HepG2 (cell line): ENCODE results near the gene TIGD6. TPM values are rescaled to one million over a fixed set of nuclear protein-coding genes. Genes with fewer than 3 reads are reported as not detected.

ENCODE experiments used
- ATF7-NPFF ChIP-seq: sonication (generic); formaldehyde crosslinking; IDR thresholded peaks from 2 replicates; pipeline ENCODE4 v1.8.1; 2023; ENCODE audit warnings: mild to moderate bottlenecking, low read depth, missing genetic modification reagents, moderate library complexity
- CAMTA2 ChIP-seq: sonication (generic); formaldehyde crosslinking; IDR thresholded peaks from 2 replicates; pipeline ENCODE4 v1.4.0; 2020; ENCODE audit warnings: mild to moderate bottlenecking, missing genetic modification reagents, borderline replicate concordance
- CSRNP1 ChIP-seq: sonication (generic); formaldehyde crosslinking; IDR thresholded peaks from 2 replicates; pipeline ENCODE4 v1.8.1; 2023; ENCODE audit warnings: mild to moderate bottlenecking, missing genetic modification reagents
- NONO ChIP-seq, 2 experiments: fragments of 450-650 bp in 1 of 2; sonication (generic) in 1 of 2; formaldehyde crosslinking in 1 of 2; IDR thresholded peaks in 1 of 2; conservative IDR thresholded peaks in 1 of 2; 2 replicates each; pipeline versions ENCODE4 v1.6.1 to v1.8.0; 2017 to 2022; ENCODE audit warnings: mild to moderate bottlenecking in 1 of 2, missing genetic modification reagents in 1 of 2, moderate library complexity in 1 of 2
- PAWR ChIP-seq: sonication (generic); formaldehyde crosslinking; IDR thresholded peaks from 2 replicates; pipeline ENCODE4 v1.4.0; 2020; ENCODE audit warnings: missing genetic modification reagents, mild to moderate bottlenecking, borderline replicate concordance
- SKIL ChIP-seq: sonication (generic); formaldehyde crosslinking; IDR thresholded peaks from 2 replicates; pipeline ENCODE4 v1.8.0; 2022; ENCODE audit warnings: missing genetic modification reagents, mild to moderate bottlenecking, moderate library complexity, borderline replicate concordance
- ZBTB33 ChIP-seq: sonication (generic); formaldehyde crosslinking; IDR thresholded peaks from 2 replicates; pipeline ENCODE4 v1.4.0; 2020; ENCODE audit warnings: missing genetic modification reagents
- ZMAT3 ChIP-seq: sonication (generic); formaldehyde crosslinking; conservative IDR thresholded peaks from 2 replicates; pipeline ENCODE4 v1.7.0; 2021; ENCODE audit warnings: missing genetic modification reagents
- ZNF12 ChIP-seq: sonication (generic); formaldehyde crosslinking; IDR thresholded peaks from 2 replicates; pipeline ENCODE4 v1.5.0; 2020; ENCODE audit warnings: missing genetic modification reagents
- ZNF121 ChIP-seq: sonication (generic); formaldehyde crosslinking; IDR thresholded peaks from 2 replicates; pipeline ENCODE4 v1.5.0; 2020; ENCODE audit warnings: mild to moderate bottlenecking, missing genetic modification reagents
- ZNF280D ChIP-seq: sonication (generic); formaldehyde crosslinking; IDR thresholded peaks from 2 replicates; pipeline ENCODE4 v1.5.1; 2020; ENCODE audit warnings: mild to moderate bottlenecking, missing genetic modification reagents
- ZNF317 ChIP-seq: sonication (generic); formaldehyde crosslinking; IDR thresholded peaks from 2 replicates; pipeline ENCODE4 v1.5.0; 2020; ENCODE audit warnings: mild to moderate bottlenecking, missing genetic modification reagents
- ZNF547 ChIP-seq: sonication (generic); formaldehyde crosslinking; IDR thresholded peaks from 2 replicates; pipeline ENCODE4 v1.5.1; 2020; ENCODE audit warnings: mild to moderate bottlenecking, missing genetic modification reagents
- ZNF740 ChIP-seq: sonication (generic); formaldehyde crosslinking; IDR thresholded peaks from 2 replicates; pipeline ENCODE4 v1.4.0; 2020; ENCODE audit warnings: missing genetic modification reagents
- ZNF768 ChIP-seq: sonication (generic); formaldehyde crosslinking; IDR thresholded peaks from 2 replicates; pipeline ENCODE4 v1.4.0; 2020; ENCODE audit warnings: missing genetic modification reagents
- ZNF839 ChIP-seq: sonication (generic); formaldehyde crosslinking; IDR thresholded peaks from 2 replicates; pipeline ENCODE4 v1.4.0; 2020; ENCODE audit warnings: missing genetic modification reagents, mild to moderate bottlenecking, borderline replicate concordance
- polyA plus RNA-seq, 8 experiments: library from polyadenylated mRNA; depleted of rRNA in 3 of 8; stranded (reverse) in 7 of 8; unstranded in 1 of 8; fragments of >200 nt; fragmentation: Illumina TruSeq in 4 of 8; extraction: Trizol in 4 of 8; gene quantifications; 2 replicates each; pipeline versions ENCODE4 v1.2.1 to v1.2.3, GENCODE V29; 2011 to 2016; ENCODE audit warnings: low read depth in 4 of 8, missing spikeins in 1 of 8, mixed read lengths in 1 of 8; ENCODE audit not compliant: insufficient read depth in 1 of 8
- total RNA-seq, 5 experiments: library from RNA; depleted of rRNA; stranded (reverse); fragments of >200 nt; fragmentation: Illumina TruSeq; extraction: Trizol; gene quantifications; 2 replicates each; pipeline ENCODE4 v1.2.3, GENCODE V29; 2016; ENCODE audit warnings: low read depth in 1 of 5

TIGD6 gene
- total and polyA plus RNA-seq, 2 of the 13 experiments (the other 11 are each of a cell fraction or from before 2014, with no cell fraction given) = 2.1 to 2.9 TPM

GRCh38 chr5:149960272-149961185 is 39.9 kb downstream of the TIGD6 start, which contains the start of gene SLC26A2 (continued):
- no peak for TF ChIP-seq ZNF280D (CRISPR knock-in tag)
- no peak for TF ChIP-seq ZBTB33 (CRISPR knock-in tag)
- no peak for TF ChIP-seq ZNF12
- peak; percentile 59; the same call in 1 of the 2 replicates for TF ChIP-seq ZNF768 (CRISPR knock-in tag)
- no peak for TF ChIP-seq ZNF740
- TF ChIP-seq CAMTA2 (CRISPR knock-in tag) = no peak
- 0 out of 2 replicates have a peak, but pooled peaks have one; percentile 15 for TF ChIP-seq ZNF317
- TF ChIP-seq ZNF839 (CRISPR knock-in tag) = no peak
- peak; percentile 73 for TF ChIP-seq ZNF547 (CRISPR knock-in tag)
- peak; percentile 19; the same call in 1 of the 2 replicates for TF ChIP-seq SKIL
- no peak for TF ChIP-seq ZNF121 (CRISPR knock-in tag)
- no peak for TF ChIP-seq PAWR (CRISPR knock-in tag)
- TF ChIP-seq NONO (IDR thresholded peaks at IDR 0.05) = no peak
- peak; percentile 40 for TF ChIP-seq NONO (CRISPR knock-in tag; conservative IDR thresholded peaks at IDR 0.05)
- TF ChIP-seq CSRNP1 (CRISPR knock-in tag) = peak; percentile 59
- peak; percentile 49; the same call in 1 of the 2 replicates for TF ChIP-seq ZMAT3 (CRISPR knock-in tag)
- TF ChIP-seq ATF7-NPFF (CRISPR knock-in tag) = peak; percentile 74
